ENCODE data around the gene ARL14EPL. TPM values are rescaled to one million over a fixed set of nuclear protein-coding genes. Genes with fewer than 3 reads are reported as not detected.

Gene ARL14EPL
- total RNA-seq = not detected in 2 replicates

DNA sequence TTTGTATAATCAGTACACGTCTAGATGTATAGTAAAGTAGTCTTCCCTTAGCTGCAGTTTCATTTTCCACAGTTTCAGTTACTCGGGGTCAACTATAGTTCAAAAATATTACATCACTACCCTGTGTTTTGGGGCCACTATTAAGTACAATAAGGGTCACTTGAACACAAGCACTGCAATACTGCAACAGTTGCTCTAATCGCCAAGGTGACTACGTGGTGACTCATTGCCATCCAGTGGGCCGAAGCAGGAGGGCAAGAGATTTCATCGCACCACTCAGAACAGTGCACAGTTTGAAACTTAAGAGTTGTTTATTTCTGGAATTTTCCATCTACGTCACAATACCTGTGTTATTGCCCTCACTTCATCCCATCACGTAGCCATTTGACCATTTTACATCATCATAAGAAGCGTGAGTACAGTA, at the start of gene ARL14EPL:
Gene ARL14EPL (plus strand): TSS at position 379 of the 424 bp plus-strand sequence. CDS start 18,994 bp downstream, outside the sequence.
- intact Hi-C loops (cut with micrococcal nuclease) = no loop called here

DNA sequence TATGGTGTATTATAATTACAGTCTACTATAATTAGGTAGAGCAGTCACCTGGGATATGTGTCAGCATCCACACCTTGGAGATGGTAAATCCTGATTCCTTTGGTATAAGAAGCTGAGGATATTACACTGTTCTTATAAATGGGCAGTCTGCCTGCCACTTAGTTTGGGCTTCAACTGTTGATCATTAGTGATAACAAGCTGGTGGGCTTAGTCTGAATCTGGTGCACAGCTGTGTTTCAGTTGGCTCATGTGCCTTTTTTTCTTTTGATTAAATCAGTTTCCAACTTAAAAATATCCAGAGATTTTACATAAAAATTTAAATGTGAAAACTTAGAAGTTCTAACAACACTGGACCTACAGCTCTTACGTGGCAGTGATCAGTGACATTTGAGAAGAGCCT, 48.8 kb upstream of the ARL14EPL start:
- intact Hi-C loops (cut with micrococcal nuclease) = no loop called here

DNA sequence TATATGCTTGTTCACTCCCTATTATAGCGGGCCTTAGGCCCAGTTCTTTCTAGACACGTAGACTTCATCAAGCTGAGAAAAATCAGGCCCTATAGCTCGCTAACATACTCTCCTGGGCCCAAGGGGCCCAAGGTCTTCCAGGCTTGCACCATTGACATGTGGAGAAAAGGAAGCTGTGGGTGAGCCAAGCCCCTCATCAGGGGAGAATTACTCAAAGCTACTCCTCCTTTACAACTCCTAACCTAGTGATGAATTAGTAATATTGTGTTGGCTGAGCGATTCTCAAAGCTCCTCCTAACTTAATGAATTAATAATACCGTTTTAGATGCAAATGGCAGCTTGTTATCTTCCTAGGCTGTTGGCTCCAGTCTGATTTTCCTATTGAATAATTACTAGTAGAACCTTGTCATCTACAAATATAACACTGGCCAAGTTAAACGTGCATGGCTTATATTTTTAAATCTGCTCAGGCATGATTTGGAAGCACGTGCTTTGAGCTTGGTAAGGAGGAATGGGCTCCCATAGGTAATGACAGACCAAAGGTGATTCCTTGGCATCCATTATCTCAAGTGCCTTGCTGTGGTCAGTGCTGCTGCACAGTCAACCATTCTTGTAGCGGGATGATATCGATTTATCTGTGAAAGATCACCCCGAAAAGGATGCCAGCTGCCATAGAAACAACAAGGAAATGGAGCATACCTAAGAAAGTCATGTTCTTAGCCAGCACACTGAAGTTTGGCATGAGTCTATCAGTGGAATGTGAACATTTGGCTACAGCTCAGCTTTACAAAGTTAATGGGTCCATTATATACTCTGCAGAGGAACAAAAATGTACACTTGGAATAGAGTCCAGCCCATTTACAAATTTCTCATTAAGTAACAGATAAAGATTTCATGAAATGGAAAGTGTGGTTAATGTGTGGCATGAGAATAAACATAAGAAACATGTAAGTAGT, 46.2 kb upstream of the ARL14EPL start:
- intact Hi-C loops (cut with micrococcal nuclease) = no loop called here

DNA sequence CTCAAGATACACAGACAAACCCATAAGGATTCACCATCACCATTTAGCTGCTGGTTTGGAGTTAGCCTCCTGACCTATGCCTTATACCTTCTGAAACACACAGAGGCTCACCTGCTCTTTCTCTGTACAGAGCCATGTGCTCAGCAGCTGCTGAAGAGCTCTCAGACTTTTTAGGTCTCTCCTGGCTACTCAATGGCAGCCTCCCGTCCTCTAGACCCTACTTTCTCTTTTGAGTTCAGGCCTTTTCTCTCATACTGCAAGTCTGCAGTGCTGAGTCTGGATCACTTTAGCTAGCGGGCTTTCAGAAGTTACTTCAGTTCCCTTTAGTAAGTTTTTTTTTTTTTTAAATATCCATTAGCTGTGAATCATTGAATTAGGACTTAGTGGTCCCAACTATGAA, 44.3 kb upstream of the ARL14EPL start:
- intact Hi-C loops (cut with micrococcal nuclease) = no loop called here

DNA sequence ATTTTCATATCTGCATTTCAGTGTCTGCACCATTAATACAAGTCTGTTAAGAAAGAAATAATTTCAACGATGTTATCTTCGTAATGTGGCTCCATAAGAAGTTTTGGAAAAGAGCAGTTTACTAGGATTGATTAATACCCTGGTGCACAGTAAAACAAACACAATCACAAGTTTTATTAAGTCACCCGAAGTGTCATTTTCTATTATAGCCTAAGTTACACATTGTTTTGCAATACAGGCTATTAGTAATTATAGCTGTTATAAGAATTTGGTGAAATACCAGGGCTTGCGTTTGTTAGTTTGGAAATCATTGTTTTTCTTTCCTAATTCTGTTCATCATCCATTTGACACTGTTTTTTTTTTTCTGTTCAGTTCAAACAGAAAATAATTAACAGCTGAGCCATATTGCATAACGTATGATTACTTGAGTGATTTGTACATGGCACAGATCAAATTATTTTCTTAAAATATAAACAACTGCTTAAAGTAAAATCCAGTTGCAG, 39.4 kb upstream of the ARL14EPL start:
- intact Hi-C loops (cut with micrococcal nuclease) = no loop called here

DNA sequence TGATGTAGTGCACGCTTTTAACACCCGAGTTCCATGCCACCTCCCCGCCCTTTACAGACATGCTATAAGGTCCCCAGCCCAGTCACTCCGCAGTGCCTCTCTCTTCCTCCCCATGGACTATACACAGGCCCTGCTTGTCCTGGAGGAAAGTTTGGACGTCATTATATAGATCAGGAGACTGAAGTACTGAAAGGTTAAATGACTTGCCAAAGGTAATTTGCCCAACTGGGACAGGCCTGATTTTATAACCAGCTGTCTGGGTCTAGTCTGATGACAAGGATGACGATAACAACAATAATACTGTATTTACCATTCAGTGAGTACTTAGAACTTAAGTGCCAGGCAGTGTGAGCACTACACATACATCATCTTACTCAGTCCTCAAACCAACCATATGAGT, 36.9 kb upstream of the ARL14EPL start:
- intact Hi-C loops (cut with micrococcal nuclease) = no loop called here

DNA sequence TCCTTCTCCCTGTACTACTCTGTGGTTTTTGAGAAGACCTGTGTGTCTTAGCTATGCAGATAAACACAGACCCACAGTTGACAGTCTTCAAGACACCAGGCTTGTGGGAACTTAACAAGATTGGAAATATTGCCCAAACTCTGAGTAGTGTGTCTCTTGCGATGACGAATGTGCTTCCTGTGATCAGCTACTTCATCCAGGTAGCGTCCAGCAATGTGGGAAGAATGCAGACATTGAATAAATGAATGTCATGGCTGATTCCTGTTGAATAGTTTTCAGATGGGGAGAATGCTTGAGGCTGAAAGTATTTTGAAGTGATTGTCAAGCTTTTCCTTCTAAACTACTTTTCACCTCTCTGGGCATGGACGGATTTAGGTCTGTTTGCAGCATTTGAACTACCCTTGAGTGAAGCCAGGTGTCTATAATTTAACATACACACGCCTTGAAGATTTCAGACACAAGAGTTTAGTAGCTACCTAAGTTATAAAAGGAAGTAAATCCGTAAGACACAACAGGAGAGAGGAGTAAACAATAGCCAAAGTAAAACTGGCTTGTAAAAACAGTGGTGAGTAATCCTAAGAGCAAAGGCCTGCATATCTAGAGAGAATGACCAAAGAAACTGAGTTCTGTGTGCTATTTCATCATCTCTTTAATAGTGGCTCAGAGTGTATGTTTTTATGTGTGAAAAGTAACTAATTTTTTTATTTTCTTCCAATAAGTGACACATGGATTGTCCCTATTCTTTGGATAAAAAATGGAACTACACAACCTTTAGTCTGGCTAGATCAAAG, 30.0 kb upstream of the ARL14EPL start:
- intact Hi-C loops (cut with micrococcal nuclease) = no loop called here

DNA sequence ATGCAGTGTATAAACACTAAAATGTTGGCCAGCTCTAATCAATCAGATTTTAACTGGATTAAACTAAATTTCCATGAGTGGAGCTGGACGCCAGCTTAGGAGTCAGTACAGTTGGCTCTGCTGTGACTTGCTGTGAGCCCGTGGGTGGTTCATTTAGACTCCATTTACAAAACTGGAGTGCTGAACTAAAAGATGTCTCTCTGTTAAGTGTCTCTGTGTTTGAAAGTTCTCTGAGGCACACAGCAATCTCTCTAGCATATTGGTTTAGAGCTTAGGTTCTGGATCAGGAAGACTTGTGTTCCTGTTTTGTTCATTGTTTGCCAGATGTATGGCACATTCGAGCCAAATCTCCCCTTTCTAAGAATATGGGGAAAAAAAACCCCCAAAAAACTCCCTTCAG, 28.0 kb upstream of the ARL14EPL start:
- intact Hi-C loops (cut with micrococcal nuclease) = no loop called here

DNA sequence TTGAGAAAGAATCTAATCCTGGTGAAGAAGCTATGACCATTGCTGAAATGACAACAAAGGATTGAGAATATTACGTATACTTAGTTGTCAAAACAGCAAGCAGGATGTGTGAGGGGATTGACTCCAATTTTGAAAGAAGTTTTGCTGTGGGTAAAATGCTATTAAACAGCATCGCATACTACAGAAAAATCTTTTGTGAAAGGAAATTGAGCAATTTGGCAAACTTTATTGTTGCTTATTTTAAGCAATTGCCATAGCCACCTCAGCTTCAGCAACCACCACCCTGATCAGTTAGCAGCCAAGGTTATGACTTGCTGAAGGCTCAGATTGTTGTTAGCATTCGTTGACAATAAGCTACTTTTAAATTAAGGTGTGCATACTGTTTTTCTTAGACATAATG, 22.5 kb upstream of the ARL14EPL start:
- intact Hi-C loops (cut with micrococcal nuclease) = no loop called here

DNA sequence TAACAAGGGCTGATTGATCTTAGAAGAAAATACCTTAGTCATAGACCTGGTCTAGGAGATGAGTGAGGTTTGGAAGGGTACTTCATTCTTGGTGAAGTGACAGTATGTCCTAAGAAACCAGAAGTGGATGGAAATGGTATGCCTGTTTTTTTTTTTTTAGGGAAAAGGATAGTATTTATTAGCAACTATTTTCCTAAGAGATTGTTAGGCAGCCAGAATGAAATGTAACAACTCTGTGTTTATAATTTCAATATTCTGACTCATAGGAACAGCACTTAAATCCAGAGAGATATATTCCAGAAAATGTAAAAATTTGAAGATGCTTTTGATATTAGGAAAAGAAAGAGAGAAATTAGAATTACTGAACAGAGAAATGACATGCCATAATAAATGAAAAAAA, 21.2 kb upstream of the ARL14EPL start:
- intact Hi-C loops (cut with micrococcal nuclease) = no loop called here

DNA sequence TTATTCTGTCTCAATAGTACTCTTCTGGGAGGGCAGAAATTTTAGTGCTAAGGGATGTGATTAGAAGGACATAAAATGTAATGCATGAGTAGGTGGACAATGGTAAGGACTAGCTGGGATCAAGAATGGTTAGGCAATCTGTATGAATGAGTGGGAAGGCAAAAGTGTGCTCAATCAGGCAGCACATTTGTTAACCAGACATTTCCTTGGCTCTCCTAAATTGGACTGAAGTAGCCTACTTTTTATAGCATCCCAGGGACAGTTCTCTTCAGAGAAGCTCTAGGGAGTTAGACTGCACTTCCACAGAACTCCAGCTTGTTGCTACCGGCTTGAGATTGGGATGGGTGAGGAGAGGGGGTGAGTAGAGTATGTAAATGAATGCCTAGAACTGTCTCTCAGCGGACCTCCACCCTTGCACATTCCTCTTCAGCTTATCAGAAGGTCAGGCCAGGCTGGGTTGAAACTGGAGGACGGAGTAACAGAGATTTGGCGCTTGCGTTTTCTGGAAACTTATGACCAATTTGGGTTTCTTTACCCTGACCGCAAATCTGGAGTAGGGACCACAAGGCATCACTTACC, 19.0 kb upstream of the ARL14EPL start:
- intact Hi-C loops (cut with micrococcal nuclease) = no loop called here

DNA sequence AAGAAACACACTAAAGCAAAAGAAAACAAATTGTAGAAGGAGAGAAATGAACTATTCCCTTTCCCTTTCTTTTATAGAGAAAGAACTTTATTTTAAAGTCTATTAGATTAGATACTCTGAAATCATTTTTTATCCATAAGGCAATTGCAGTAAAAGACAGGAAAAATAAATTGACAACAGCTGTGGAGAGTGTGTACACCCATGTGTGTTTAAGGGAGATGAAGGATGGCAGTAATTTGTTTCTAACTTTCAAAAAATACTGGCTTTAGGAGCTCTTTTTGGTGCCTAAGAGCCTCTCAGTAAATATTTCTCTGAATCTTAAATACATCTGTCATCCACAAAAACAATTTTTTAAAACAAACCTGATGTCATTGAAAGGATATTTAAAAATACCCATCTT, 18.3 kb upstream of the ARL14EPL start:
- intact Hi-C loops (cut with micrococcal nuclease) = no loop called here

DNA sequence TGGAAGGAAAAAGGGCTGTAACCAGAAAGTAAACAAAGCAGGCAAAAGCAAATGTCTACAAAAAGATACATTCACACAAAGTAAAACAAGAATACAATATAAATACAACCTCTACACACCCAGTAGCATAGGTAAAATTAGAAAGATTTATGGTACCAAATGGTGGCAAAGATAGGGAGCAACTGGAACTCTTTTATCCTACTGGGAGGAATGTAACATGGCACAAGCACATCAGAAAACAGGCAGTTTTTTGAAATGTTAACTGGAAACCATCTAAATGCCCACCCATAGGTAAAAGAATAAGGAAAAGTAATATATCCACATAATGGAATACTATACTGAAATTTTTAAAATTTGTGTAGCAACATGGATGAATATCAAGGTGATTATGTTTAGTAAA, 8.7 kb upstream of the ARL14EPL start:
- intact Hi-C loops (cut with micrococcal nuclease) = no loop called here

DNA sequence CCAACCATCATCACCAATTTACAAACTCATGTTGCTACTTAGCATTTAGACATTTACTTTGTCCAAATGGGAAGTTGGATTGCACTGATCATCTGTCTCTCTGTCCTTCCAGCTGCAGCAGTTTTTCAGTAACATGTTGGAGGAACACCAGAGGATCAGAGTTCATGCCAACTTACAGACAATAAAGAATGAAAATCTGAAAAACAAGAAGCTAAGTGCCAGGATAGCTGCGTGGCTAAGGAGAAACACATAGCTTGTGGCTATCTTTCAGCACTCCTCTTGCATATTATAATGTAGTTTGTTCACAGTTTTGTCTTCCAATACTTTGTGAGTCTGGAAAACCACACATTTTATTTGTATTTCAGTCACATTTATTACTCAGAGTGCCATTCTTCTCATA, 6.4 kb upstream of the ARL14EPL start:
- intact Hi-C loops (cut with micrococcal nuclease) = no loop called here

DNA sequence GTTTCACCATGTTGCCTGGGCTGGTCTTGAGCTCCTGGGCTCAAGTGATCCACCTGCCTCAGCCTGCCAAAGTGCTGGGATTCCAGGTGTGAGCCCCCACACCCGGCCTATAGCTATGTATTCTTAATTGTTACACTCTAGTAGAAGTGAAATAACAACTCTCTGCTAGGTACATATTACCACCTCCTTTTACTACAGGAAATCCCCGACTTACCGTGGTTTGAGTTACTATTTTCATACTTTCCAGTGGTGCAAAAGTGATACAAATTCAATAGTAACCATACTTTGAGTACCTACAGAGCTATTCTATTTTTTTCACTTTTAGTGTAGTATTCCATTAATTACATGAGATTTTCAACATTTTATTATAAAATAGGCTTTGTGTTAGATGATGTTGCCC, 719 bp downstream of the ARL14EPL start:
- intact Hi-C loops (cut with micrococcal nuclease) = no loop called here

DNA sequence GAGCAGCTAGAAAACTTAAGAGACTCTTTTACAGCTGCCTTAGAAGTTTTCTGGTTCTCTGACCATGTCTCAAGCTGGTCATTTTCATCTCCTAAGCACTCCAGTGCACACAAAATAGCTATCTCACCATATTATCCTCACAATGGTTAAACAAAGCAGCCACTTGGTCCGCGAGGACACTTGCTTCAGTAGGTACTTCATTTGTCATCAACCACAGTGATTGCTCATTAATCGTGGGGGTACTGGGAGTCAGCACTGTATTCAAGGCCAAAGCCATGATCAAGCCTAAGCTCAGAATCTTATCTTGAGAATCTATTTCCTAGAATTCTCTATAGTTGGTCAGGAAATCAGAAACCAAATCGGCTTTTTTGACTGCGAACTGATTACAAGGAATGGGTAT, 2.9 kb downstream of the ARL14EPL start:
- intact Hi-C loops (cut with micrococcal nuclease) = no loop called here

DNA sequence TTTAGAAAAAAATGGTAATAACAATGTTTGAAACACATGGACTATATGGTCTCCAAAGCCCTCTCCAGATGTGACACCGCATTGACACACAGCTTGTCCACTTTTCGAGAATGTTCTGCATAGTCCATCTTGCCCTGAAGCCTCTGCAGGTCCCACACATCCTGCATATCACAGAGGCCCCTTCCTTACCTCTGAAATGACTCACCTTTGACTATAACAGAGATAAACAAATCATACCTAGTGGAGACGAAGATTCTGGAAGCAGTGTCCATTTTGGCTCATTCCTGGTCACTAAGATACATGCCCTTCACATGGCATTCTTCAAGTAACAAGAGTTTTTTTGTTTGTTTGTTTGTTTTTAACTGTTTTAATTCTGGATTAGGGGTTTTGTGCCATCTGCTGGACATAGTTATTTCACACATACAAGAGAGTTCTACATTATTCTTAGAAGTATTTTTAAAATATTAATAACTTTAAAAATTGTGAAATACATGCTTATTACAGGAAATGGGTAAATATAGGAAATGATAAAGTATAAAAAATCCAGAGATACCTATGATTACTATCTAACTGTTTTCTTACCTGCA, 5.1 kb downstream of the ARL14EPL start:
- intact Hi-C loops (cut with micrococcal nuclease) = no loop called here

DNA sequence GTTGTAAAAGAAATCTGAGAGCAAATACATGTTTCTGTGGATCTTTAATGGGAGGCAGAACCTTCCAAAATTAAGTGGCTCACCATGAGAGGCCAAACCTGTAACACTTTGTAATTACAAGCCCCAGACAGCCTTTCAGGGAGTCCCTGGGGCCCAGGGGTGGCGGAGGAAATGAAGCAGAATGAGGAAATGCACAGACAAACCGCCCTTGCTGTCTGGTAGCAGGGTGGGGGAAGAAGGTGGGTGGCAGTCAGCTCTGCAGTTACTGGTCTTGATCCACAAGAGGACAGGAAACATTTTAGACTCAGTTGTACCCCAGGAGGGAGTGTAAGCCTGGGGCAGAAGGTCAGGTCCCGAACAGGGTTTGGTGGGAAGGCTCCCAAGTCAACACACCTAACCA, 6.5 kb downstream of the ARL14EPL start:
- intact Hi-C loops (cut with micrococcal nuclease) = no loop called here

DNA sequence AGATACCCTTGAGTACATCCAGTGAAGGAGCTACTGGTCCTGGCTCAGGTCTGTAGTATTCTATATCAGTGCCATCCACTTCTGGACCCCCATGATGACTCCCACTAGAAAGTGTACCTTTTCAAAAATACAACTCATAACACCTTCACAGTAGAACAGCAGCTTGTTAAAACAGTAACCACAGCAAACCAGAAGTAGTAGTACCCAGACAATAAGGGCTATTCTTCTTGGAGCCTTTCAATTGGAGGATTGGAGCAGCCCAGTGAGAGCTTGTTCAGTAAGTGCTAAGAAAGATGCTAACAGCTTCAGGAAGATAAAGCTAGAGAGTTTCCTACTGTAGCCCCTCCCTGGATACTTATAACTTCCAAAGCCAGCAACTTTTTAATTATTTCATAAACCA, 10.1 kb downstream of the ARL14EPL start:
- intact Hi-C loops (cut with micrococcal nuclease) = no loop called here

DNA sequence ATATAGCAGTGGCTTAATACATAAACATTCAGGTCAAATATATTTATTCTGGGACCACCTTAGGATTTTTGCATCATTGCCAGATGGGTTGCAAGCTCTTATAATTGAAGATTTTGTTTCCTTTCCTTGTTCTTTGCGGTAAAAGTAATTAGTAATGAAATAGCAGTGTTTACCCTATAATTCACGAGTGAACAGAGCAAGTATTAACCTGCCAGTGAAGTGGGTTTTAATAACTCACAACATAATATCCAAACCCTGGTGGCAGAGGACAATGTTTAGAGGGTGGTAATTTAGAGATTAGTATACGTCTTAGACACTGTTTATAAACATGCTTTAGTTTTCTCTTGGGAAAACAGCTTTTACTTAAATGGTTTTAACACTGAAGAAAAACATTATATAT, 11.8 kb downstream of the ARL14EPL start:
- intact Hi-C loops (cut with micrococcal nuclease) = no loop called here

DNA sequence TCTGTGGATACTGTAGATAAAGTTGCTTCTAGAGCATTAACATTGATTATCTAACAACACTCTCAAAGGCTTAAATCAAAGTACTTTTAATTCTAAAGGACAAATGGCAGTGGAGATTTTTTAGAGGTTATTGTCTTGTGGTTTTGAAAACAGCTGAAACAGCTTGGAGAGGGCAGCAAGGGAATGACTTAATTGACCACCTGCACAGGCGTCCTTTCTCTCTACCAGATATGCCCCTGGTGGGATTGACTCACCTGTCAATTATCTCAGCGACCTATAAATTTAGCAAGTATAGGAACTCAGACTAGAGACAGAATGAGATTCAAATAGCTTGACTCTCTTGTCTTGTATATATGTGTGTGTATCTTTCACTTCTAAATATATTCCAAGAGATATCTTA, 13.5 kb downstream of the ARL14EPL start:
- intact Hi-C loops (cut with micrococcal nuclease) = no loop called here
